Coronary artery (tissue), 2 donors: ENCODE data around the gene DROSHA.
"Not testable (repeated sequence)": the region's sequence is repeated elsewhere in the genome, so short reads cannot be mapped to it uniquely, and the experiment has no call there.

Experiments used
- DNase-seq: peaks from one replicate; pipeline ENCODE4 v3.0.0-alpha.2; 2017; ENCODE audit warnings: low spot score
- H3K27ac ChIP-seq, 2 donors: fragments of 200-600 bp; sonication (generic); one replicate each; pipeline ENCODE4 v1.5.1; 2016 to 2019
- H3K4me3 ChIP-seq: fragments of 200-600 bp; sonication (generic); 2 replicates; pipeline ENCODE4 v1.5.1; 2016; ENCODE audit warnings: mild to moderate bottlenecking, moderate library complexity
- CTCF ChIP-seq: fragments of 200-600 bp; sonication (generic); IDR thresholded peaks from one replicate; pipeline ENCODE4 v1.5.1; 2019; ENCODE audit warnings: antibody characterized with exemption

DROSHA gene

GRCh38 chr5:31568302-31568835 is 36.5 kb upstream of the DROSHA start:
- Histone ChIP-seq H3K4me3 (no peak overlapping the region), H3K27ac (no peak overlapping the region)
- no peak for DNase-seq
- TF ChIP-seq CTCF, result no peak

GRCh38 chr5:31566362-31566761 is 34.5 kb upstream of the DROSHA start:
- H3K4me3 ChIP-seq, DNase-seq, H3K27ac ChIP-seq: not testable (repeated sequence)

- DNase-seq, result no peak
- Histone ChIP-seq H3K27ac (no peak overlapping the region), H3K4me3 (no peak overlapping the region)
- no peak for TF ChIP-seq CTCF
These were observed 31.3 kb upstream of the DROSHA start for GRCh38 chr5:31563216-31563615.

GRCh38 chr5:31561946-31562345 is 30.1 kb upstream of the DROSHA start:
- no peak for DNase-seq
- no peak overlapping the region for H3K27ac ChIP-seq
- H3K4me3 ChIP-seq, result no peak overlapping the region
- TF ChIP-seq CTCF, result no peak

GRCh38 chr5:31559942-31560341 is 28.0 kb upstream of the DROSHA start:
- Histone ChIP-seq H3K27ac (no peak overlapping the region), H3K4me3 (no peak overlapping the region)
- TF ChIP-seq CTCF, result no peak
- no peak for DNase-seq

GRCh38 chr5:31556461-31556860 is 24.6 kb upstream of the DROSHA start:
- Histone ChIP-seq H3K4me3 (no peak overlapping the region), H3K27ac (no peak overlapping the region)
- DNase-seq, result no peak
- no peak for TF ChIP-seq CTCF

- H3K27ac ChIP-seq, result no peak overlapping the region
- no peak overlapping the region for H3K4me3 ChIP-seq
- no peak for TF ChIP-seq CTCF
- DNase-seq, result no peak
These were observed 22.7 kb upstream of the DROSHA start for GRCh38 chr5:31554552-31554951.

- no peak overlapping the region for H3K4me3 ChIP-seq
- no peak for TF ChIP-seq CTCF
- no peak overlapping the region for H3K27ac ChIP-seq
- DNase-seq, result no peak
These were observed 22.0 kb upstream of the DROSHA start for GRCh38 chr5:31553863-31554262.
